ENCODE results near the gene HDAC4.

HDAC4 gene

GRCh38 chr2:239154971-239155805 is 245.6 kb downstream of the HDAC4 start:
- no peak for DNase-seq (ENCODE audit: low read depth)

- no peak for DNase-seq (ENCODE audit: low read depth)
Measured at GRCh38 chr2:239153806-239154591, 246.8 kb downstream of the HDAC4 start.

- DNase-seq (ENCODE audit: low read depth): no peak
Measured at GRCh38 chr2:239152916-239153305, 247.9 kb downstream of the HDAC4 start.

- no peak for DNase-seq (ENCODE audit: low read depth)
Measured at GRCh38 chr2:239152239-239152915, 248.4 kb downstream of the HDAC4 start.

- DNase-seq (ENCODE audit: low read depth): no peak
Measured at GRCh38 chr2:239151201-239152131, 249.4 kb downstream of the HDAC4 start.

- DNase-seq (ENCODE audit: low read depth): no peak
Measured at GRCh38 chr2:239150125-239151011, 250.5 kb downstream of the HDAC4 start.

- no peak for DNase-seq (ENCODE audit: low read depth)
Measured at GRCh38 chr2:239149501-239149900, 251.3 kb downstream of the HDAC4 start.

- no peak for DNase-seq (ENCODE audit: low read depth)
Measured at GRCh38 chr2:239148495-239149200, 252.2 kb downstream of the HDAC4 start.

GRCh38 chr2:239147376-239147775 is 253.4 kb downstream of the HDAC4 start:
- DNase-seq (ENCODE audit: low read depth): no peak

GRCh38 chr2:239146741-239147181 is 254.1 kb downstream of the HDAC4 start:
- DNase-seq (ENCODE audit: low read depth): no peak

GRCh38 chr2:239146011-239146641 is 254.7 kb downstream of the HDAC4 start:
- no peak for DNase-seq (ENCODE audit: low read depth)

- no peak for DNase-seq (ENCODE audit: low read depth)
Measured at GRCh38 chr2:239145601-239146000, 255.2 kb downstream of the HDAC4 start.

- DNase-seq (ENCODE audit: low read depth): no peak
Measured at GRCh38 chr2:239145106-239145505, 255.7 kb downstream of the HDAC4 start.

GRCh38 chr2:239144713-239144999 is 256.2 kb downstream of the HDAC4 start:
- DNase-seq (ENCODE audit: low read depth): no peak

- no peak for DNase-seq (ENCODE audit: low read depth)
Measured at GRCh38 chr2:239143858-239144712, 256.7 kb downstream of the HDAC4 start.

GRCh38 chr2:239142806-239143205 is 258.0 kb downstream of the HDAC4 start:
- DNase-seq (ENCODE audit: low read depth): no peak

GRCh38 chr2:239142296-239142695 is 258.5 kb downstream of the HDAC4 start:
- DNase-seq (ENCODE audit: low read depth): no peak

- DNase-seq (ENCODE audit: low read depth): no peak
Measured at GRCh38 chr2:239141021-239141760, 259.6 kb downstream of the HDAC4 start.
